ENCODE measurements around the gene SSR4. TPM values are rescaled to one million over a fixed set of nuclear protein-coding genes. Genes with fewer than 3 reads are reported as not detected.
A peak's percentile ranks its signal among the peaks of the same experiment; 100 is the strongest.
"Not testable (repeated sequence)": the region's sequence is repeated elsewhere in the genome, so short reads cannot be mapped to it uniquely, and the experiment has no call there.

The SSR4 gene
- total RNA-seq, 1 donor from 2014 or later: 210 TPM

- Histone ChIP-seq H3K4me3 (no peak overlapping the region), H3K4me1 (no peaks in the 10 kb centered on the region), H3K9me3 (no peaks in the 10 kb centered on the region), H3K36me3 (no peaks in the 10 kb centered on the region), H3K27me3 (ENCODE audit: low read depth) (no peaks in the 10 kb centered on the region), H3K27ac (no peak overlapping the region)
- intact Hi-C loops (cut with DNase I): no loop called here
- no peak for TF ChIP-seq CTCF (IDR thresholded peaks at IDR 0.05)
- no peak for ATAC-seq
- no peak for DNase-seq
Measured at GRCh38 chrX:153816831-153817690, 22.6 kb downstream of the SSR4 start.

GRCh38 chrX:153818064-153818463, 23.6 kb downstream of the SSR4 start:
- H3K27me3 ChIP-seq (ENCODE audit: low read depth); H3K36me3 ChIP-seq; H3K9me3 ChIP-seq; H3K4me3 ChIP-seq; H3K27ac ChIP-seq; H3K4me1 ChIP-seq; DNase-seq; intact Hi-C loops (cut with DNase I); ATAC-seq: not testable (repeated sequence)

GRCh38 chrX:153818571-153819383, 24.3 kb downstream of the SSR4 start:
- Histone ChIP-seq H3K4me3 (peak overlapping the region; percentile 51), H3K27ac (no peak overlapping the region), H3K4me1 (no peaks in the 10 kb centered on the region), H3K9me3 (no peaks in the 10 kb centered on the region), H3K27me3 (ENCODE audit: low read depth) (no peaks in the 10 kb centered on the region), H3K36me3 (no peaks in the 10 kb centered on the region)
- TF ChIP-seq CTCF (IDR thresholded peaks at IDR 0.05): no peak
- intact Hi-C loops (cut with DNase I): no loop called here
- DNase-seq (peak; percentile 54), ATAC-seq (peak; percentile 81 to 87)

DNA sequence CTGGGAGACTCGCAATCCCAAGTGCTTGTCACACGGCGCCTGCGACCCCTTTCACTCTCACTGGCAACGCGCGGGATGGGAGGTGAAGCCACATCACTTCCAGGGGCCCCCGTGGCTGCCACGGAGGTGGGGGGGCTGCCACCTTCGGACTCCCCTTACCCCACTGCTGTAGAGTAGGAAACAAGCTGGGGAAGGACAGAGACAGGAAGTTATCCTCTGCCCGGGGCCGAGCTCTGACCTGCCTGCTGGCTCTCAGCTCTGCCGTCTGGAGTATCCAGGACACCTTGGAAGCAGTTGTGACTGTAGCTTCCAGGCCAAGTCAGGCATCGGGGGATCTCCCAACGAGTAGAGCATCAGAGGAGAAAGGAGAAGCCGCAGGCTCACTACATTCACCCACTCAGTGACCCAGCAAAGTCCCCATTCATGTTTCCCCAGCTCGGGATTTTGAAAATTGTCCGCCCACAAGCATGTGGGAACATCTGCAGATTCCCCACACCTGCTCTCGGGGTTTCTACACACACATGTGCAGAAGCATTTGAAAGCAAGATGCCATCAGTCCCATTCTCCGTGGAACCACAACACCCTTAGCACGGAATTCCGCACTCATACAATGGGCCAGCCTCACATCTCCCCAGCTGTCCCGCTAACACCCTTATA, 25.0 kb downstream of the SSR4 start:
- peak in 1 of 2 donors; percentile 15 for ATAC-seq
- Histone ChIP-seq H3K4me3 (peak overlapping the region; percentile 51), H3K9me3 (no peaks in the 10 kb centered on the region), H3K27me3 (ENCODE audit: low read depth) (no peaks in the 10 kb centered on the region), H3K36me3 (no peaks in the 10 kb centered on the region), H3K27ac (no peak overlapping the region), H3K4me1 (no peaks in the 10 kb centered on the region)
- no peak for TF ChIP-seq CTCF (IDR thresholded peaks at IDR 0.05)
- intact Hi-C loops (cut with DNase I): no loop called here
- DNase-seq: no peak

DNA sequence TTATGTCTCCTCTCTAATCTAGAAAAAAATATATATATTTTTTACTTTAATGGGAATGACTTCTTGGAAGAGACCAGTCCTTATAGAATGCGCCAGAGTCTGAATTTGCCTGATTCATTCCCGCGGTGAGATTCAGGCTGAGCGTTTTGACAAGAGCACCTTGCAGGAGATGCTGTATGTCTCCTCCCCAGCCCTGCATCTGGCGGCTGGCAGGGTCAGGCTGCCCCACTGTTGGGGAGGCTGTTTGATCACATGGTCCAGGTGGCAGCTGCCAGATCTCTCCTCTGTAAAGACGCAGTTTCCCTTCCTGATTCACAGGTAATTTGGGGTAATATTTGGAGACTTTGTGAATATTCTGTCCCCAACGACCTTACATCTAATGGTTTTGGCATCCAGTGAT, 26.1 kb downstream of the SSR4 start:
- DNase-seq: no peak
- intact Hi-C loops (cut with DNase I): no loop called here
- H3K36me3 ChIP-seq: no peaks in the 10 kb centered on the region
- H3K27ac ChIP-seq: no peak overlapping the region
- H3K27me3 ChIP-seq (ENCODE audit: low read depth): peaks cover 4% of the 10 kb centered on the region
- no peak for ATAC-seq
- TF ChIP-seq CTCF (IDR thresholded peaks at IDR 0.05): no peak
- no peak overlapping the region for H3K4me3 ChIP-seq
- no peaks in the 10 kb centered on the region for H3K4me1 ChIP-seq
- H3K9me3 ChIP-seq: no peaks in the 10 kb centered on the region

Data from lower lobe of right lung (tissue), 2 donors.